HL-60 (cell line): ENCODE results near the gene TRIM67.

Experiments
- DNase-seq, 2 experiments: peaks; one replicate each; pipeline ENCODE4 v3.0.0-alpha.2; 2010 to 2020; ENCODE audit warnings: low read depth in 1 of 2, low spot score in 1 of 2
- H3K27ac ChIP-seq: fragments of 250-450 bp; sonication (Bioruptor Pico); replicated peaks from 2 replicates; pipeline ENCODE4 v1.5.1; 2020; ENCODE audit warnings: mild to moderate bottlenecking, moderate library complexity
- H3K27me3 ChIP-seq: fragments of 250-450 bp; sonication (Bioruptor Pico); 2 replicates; pipeline ENCODE4 v1.5.1; 2021; ENCODE audit warnings: mild to moderate bottlenecking, moderate library complexity; ENCODE audit not compliant: insufficient read depth, poor library complexity, severe bottlenecking
- H3K4me3 ChIP-seq: replicated peaks from 2 replicates; pipeline ENCODE4 v1.5.1; 2011; ENCODE audit warnings: mild to moderate bottlenecking, control low read depth, low read length; ENCODE audit not compliant: insufficient read depth
- CTCF ChIP-seq: IDR thresholded peaks from one replicate; pipeline ENCODE4 v1.5.1; 2011; ENCODE audit warnings: low read length, control low read depth, inconsistent platforms; ENCODE audit not compliant: insufficient read depth
- GABPA ChIP-seq: IDR thresholded peaks from 2 replicates; pipeline ENCODE4 v1.6.1; 2012; ENCODE audit warnings: low read depth
- POLR2AphosphoS5 ChIP-seq: IDR thresholded peaks from 2 replicates; pipeline ENCODE4 v1.6.1; 2012; ENCODE audit warnings: low read depth
- REST ChIP-seq: IDR thresholded peaks from 2 replicates; pipeline ENCODE4 v1.6.1; 2012; ENCODE audit warnings: low read depth; ENCODE audit not compliant: insufficient replicate concordance
- SPI1 ChIP-seq: IDR thresholded peaks from 2 replicates; pipeline ENCODE4 v1.6.1; 2012; ENCODE audit warnings: low read depth, mild to moderate bottlenecking, borderline replicate concordance

Gene TRIM67

GRCh38 chr1:231159202-231159962, 2.5 kb upstream of the TRIM67 start:
- peaks cover 48% of the 10 kb centered on the region for H3K27me3 ChIP-seq
- TF ChIP-seq CTCF (no peak), REST (no peak), GABPA (no peak), SPI1 (no peak), POLR2AphosphoS5 (no peak)
- H3K4me3 ChIP-seq: no peak overlapping the region
- no peak for DNase-seq
- H3K27ac ChIP-seq: no peak overlapping the region

- no peak for TF ChIP-seq GABPA
- TF ChIP-seq CTCF: no peak
- no peak for TF ChIP-seq SPI1
- no peak for TF ChIP-seq POLR2AphosphoS5
- no peak for TF ChIP-seq REST
- peaks cover 53% of the 10 kb centered on the region for H3K27me3 ChIP-seq
These were observed 1.7 kb upstream of the TRIM67 start for GRCh38 chr1:231159963-231160761.

GRCh38 chr1:231160895-231161666, 777 bp upstream of the TRIM67 start:
- DNase-seq: no peak
- no peak for TF ChIP-seq CTCF
- TF ChIP-seq SPI1: no peak
- TF ChIP-seq POLR2AphosphoS5: no peak
- no peak for TF ChIP-seq REST
- TF ChIP-seq GABPA: no peak
- H3K4me3 ChIP-seq: no peak overlapping the region
- H3K27ac ChIP-seq: no peak overlapping the region
- H3K27me3 ChIP-seq: peaks cover 57% of the 10 kb centered on the region

More at GRCh38 chr1:231159963-231160761, 1.7 kb upstream of the TRIM67 start:
- Histone ChIP-seq H3K4me3 (no peak overlapping the region), H3K27ac (no peak overlapping the region)
- DNase-seq: no peak
